Small intestine (tissue), 7 donors: ENCODE data around the gene CAGE1. TPM values are rescaled to one million over a fixed set of nuclear protein-coding genes. Genes with fewer than 3 reads are reported as not detected.

Source experiments
- DNase-seq, 2 donors: peaks; one replicate each; pipeline versions ENCODE4 v3.0.0 to v3.0.0-alpha.2; 2013
- FAIRE-seq: peaks from 2 replicates; lab custom pipeline; 2012; peaks lifted over from hg19 to GRCh38; lab: Jason Lieb, UNC
- H3K27ac ChIP-seq, 3 donors: one replicate each; pipeline ENCODE4 v1.5.1; 2013; ENCODE audit warnings: low read length in 2 of 3, mild to moderate bottlenecking in 2 of 3, control low read depth in 1 of 3, inconsistent platforms in 1 of 3, low read depth in 1 of 3, moderate library complexity in 1 of 3
- H3K27me3 ChIP-seq, 3 donors: one replicate each; pipeline ENCODE4 v1.6.1; 2013; ENCODE audit warnings: low read length in 3 of 3, inconsistent platforms in 1 of 3; ENCODE audit not compliant: control insufficient read depth in 3 of 3, insufficient read depth in 3 of 3
- H3K36me3 ChIP-seq, 3 donors: one replicate each; pipeline ENCODE4 v1.6.1; 2013; ENCODE audit warnings: low read length in 3 of 3, inconsistent platforms in 1 of 3, low read depth in 1 of 3, mild to moderate bottlenecking in 1 of 3, moderate library complexity in 1 of 3; ENCODE audit not compliant: control insufficient read depth in 3 of 3, insufficient read depth in 2 of 3
- H3K4me1 ChIP-seq, 3 donors: one replicate each; pipeline ENCODE4 v1.6.1; 2013; ENCODE audit warnings: low read length in 2 of 3, inconsistent platforms in 1 of 3, low read depth in 1 of 3, mild to moderate bottlenecking in 1 of 3, moderate library complexity in 1 of 3; ENCODE audit not compliant: control insufficient read depth in 3 of 3, insufficient read depth in 2 of 3
- H3K4me3 ChIP-seq, 3 donors: one replicate each; pipeline ENCODE4 v1.5.1; 2013; ENCODE audit warnings: low read length in 3 of 3, control low read depth in 1 of 3, inconsistent platforms in 1 of 3, low read depth in 1 of 3, mild to moderate bottlenecking in 1 of 3, moderate library complexity in 1 of 3
- H3K9me3 ChIP-seq, 2 donors: one replicate each; pipeline ENCODE4 v1.6.1; 2013; ENCODE audit warnings: low read depth in 1 of 2, low read length in 1 of 2; ENCODE audit not compliant: control insufficient read depth in 2 of 2, insufficient read depth in 1 of 2
- WGBS, 3 donors: extraction: QIAGEN DNeasy Blood & Tissue Kit; methylation state at CpG; one replicate each; pipeline ENCODE4 v1.1.7; 2013; 5-methylcytosine and 5-hydroxymethylcytosine counted together
- polyA plus RNA-seq, 4 donors: library from polyadenylated mRNA; stranded (reverse) in 3 of 4; unstranded in 1 of 4; fragments of 200-250 nt in 3 of 4; fragments of 120-200 nt in 1 of 4; gene quantifications; one replicate each; pipeline versions ENCODE4 v1.2.1 to v1.2.3, GENCODE V29; 2013
- donor health status: healthy with polysubstance abuse.
- donor health status: control.
- donor health status: control.
- donor health status: Bipolar disorder and iron deficiency.
- donor health status: healthy.

CAGE1 gene
- polyA plus RNA-seq, 4 donors = 0.01 TPM; not detected in 3

DNA sequence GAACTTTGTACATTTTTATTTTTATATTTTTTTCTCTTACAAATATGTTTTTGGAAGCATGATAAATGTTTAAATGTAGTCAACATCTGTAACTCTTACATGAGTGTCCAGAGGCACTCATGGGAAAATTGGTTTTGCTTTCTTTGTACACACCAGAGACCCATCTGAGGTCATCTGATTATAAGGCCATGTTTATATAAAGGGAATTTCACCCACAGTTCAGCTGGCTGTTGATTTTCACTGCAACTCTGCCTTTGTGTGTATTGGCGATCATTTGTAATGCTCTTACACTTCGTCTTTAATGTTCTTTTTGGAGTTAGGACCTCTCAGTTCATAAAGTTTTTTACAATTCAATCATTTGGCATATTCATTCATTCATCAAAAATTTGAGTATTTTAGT lies 28.1 kb upstream of the CAGE1 start:
- no peaks in the 10 kb centered on the region for H3K9me3 ChIP-seq
- 72 to 90% (median 89%) methylated on average over 2 of the region's 2 CpGs for WGBS, 3 donors
- no peak overlapping the region for H3K27ac ChIP-seq
- no peaks in the 10 kb centered on the region for H3K27me3 ChIP-seq
- peaks cover 0 to 17% (median 0%) of the 10 kb centered on the region in 3 donors for H3K4me1 ChIP-seq
- no peak for DNase-seq
- no peak overlapping the region for H3K4me3 ChIP-seq
- no peak for FAIRE-seq
- peaks cover 2 to 19% (median 9%) of the 10 kb centered on the region in 3 donors for H3K36me3 ChIP-seq

DNA sequence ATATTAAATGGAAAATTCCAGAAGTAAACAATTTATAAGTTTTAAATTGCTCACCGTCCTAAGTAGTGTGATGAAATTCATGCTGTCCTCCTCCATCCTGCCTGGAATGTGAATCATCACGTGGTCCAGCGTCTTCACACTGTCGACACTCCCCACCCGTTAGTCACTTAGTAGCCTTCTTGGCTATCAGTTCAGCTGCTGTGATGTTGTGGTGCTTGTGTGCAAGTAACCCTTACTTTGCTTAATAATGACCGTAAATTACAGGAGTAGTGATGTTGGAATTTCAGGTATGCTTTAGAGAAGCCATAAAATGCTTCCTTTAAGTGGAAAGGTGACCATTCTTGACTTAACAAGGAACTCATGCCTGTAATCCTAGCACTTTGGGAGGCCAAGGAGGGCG lies 25.3 kb upstream of the CAGE1 start:
- 76 to 96% (median 95%) methylated on average over 7 of the region's 7 CpGs for WGBS, 3 donors
- Histone ChIP-seq H3K9me3 (no peaks in the 10 kb centered on the region), H3K4me3 (no peak overlapping the region), H3K27me3 (no peaks in the 10 kb centered on the region), H3K27ac (peak overlapping the region in 1 of 3 donors; percentile 81), H3K4me1 (peaks cover 0 to 23% (median 0%) of the 10 kb centered on the region in 3 donors), H3K36me3 (peaks cover 6 to 29% (median 9%) of the 10 kb centered on the region in 3 donors)
- DNase-seq (peak in 1 of 2 donors; percentile 40), FAIRE-seq (no peak)

DNA sequence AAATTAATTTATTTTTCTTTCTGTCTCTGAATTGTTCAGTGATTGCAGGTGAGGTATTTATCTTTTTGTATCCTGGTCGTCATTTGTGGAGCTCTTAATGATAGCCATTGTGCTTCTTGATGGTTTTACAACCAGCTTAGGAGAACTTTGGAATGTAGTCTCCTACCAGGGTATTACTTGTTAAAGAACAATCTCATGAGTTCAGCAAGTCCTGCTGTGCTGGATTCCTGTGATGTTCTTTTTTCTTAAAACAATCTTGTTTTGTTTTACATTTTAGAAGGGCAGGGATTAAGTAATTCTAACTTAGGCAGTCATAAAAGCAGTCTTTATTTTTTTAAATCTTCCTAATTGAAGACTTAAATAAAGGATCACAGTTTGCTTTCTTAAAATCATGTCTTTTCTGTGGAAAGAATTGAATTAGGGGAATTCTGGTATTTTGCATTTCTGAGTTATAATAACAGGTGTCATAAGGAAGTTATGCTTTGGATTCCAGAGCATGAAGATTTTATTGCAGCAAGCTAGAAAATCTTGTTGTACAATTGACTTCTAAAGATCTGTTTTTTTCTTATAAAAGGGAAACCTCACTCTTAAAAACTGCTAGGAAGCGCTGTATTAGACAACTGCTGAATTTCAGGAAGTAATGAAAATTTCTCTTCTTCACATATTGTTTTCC lies 23.7 kb upstream of the CAGE1 start:
- FAIRE-seq (no peak), DNase-seq (peak; percentile 74 to 81)
- Histone ChIP-seq H3K4me1 (peaks cover 0 to 25% (median 0%) of the 10 kb centered on the region in 3 donors), H3K36me3 (peaks cover 7 to 36% (median 8%) of the 10 kb centered on the region in 3 donors), H3K9me3 (no peaks in the 10 kb centered on the region), H3K4me3 (no peak overlapping the region), H3K27ac (peak overlapping the region in 1 of 3 donors; percentile 81), H3K27me3 (no peaks in the 10 kb centered on the region)
- WGBS, 3 donors = 45 to 69% (median 65%) methylated on average over 2 of the region's 2 CpGs

DNA sequence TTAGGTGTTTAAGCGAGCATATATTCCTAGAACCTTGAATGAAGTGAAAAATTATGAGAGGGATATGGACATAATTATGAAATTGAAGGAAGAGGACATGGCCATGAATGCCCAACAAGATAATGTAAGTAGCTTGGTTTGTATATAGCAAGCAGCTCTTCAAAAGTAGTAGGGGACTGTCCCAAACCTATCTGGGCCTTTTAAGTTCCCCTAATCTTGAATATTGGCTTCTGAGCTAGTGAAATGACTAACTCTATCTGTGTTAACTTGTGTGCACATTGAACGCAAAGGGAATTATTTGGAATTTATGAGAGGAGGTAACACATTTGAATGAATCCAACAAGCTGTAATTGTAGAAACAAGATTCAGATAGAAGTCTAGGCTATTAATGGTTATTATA lies 21.8 kb upstream of the CAGE1 start:
- no peak overlapping the region for H3K4me3 ChIP-seq
- no peak for DNase-seq
- FAIRE-seq = no peak
- peaks cover 11 to 41% (median 18%) of the 10 kb centered on the region in 3 donors for H3K36me3 ChIP-seq
- no peak overlapping the region for H3K27ac ChIP-seq
- peaks cover 0 to 25% (median 0%) of the 10 kb centered on the region in 3 donors for H3K4me1 ChIP-seq
- no peaks in the 10 kb centered on the region for H3K27me3 ChIP-seq
- WGBS, 3 donors = 92 to 96% (median 94%) methylated on average over 2 of the region's 2 CpGs
- no peaks in the 10 kb centered on the region for H3K9me3 ChIP-seq

GRCh38 chr6:7410851-7411250 lies 21.3 kb upstream of the CAGE1 start:
- Histone ChIP-seq H3K4me3 (no peak overlapping the region), H3K36me3 (peaks cover 15 to 44% (median 18%) of the 10 kb centered on the region in 3 donors), H3K27ac (no peak overlapping the region), H3K9me3 (no peaks in the 10 kb centered on the region), H3K27me3 (no peaks in the 10 kb centered on the region), H3K4me1 (peaks cover 0 to 25% (median 0%) of the 10 kb centered on the region in 3 donors)
- 96 to 100% (median 97%) methylated on average over 4 of the region's 4 CpGs for WGBS, 3 donors
- FAIRE-seq (no peak), DNase-seq (no peak)

GRCh38 chr6:7409740-7410139 lies 20.2 kb upstream of the CAGE1 start:
- FAIRE-seq = no peak
- peaks cover 18 to 41% (median 20%) of the 10 kb centered on the region in 3 donors for H3K36me3 ChIP-seq
- H3K9me3 ChIP-seq = no peaks in the 10 kb centered on the region
- H3K27ac ChIP-seq = peak overlapping the region in 1 of 3 donors; percentile 39
- H3K4me1 ChIP-seq = peaks cover 0 to 21% (median 0%) of the 10 kb centered on the region in 3 donors
- WGBS, 3 donors = 75 to 84% (median 76%) methylated on average over 6 of the region's 6 CpGs
- DNase-seq = peak in 1 of 2 donors; percentile 48
- no peaks in the 10 kb centered on the region for H3K27me3 ChIP-seq
- H3K4me3 ChIP-seq = no peak overlapping the region

DNA sequence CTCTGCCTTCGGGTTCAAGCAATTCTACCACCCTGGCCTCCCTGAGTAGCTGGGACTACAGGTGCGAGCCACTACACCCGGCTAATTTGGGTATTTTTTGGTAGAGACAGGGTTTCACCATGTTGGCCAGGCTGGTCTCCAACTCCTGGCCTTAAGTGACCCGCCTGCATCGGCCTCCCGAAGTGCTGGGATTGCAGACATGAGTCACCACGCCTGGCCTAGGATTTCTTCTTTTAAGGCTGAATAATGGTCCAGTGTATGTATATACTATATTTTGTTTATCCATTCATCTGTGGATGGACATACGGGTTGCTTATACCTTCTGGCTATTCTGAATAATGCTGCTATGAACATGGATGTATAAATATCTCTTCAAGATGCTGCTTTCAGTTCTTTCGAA lies 17.2 kb upstream of the CAGE1 start:
- no peaks in the 10 kb centered on the region for H3K9me3 ChIP-seq
- no peaks in the 10 kb centered on the region for H3K27me3 ChIP-seq
- peaks cover 0 to 5% (median 0%) of the 10 kb centered on the region in 3 donors for H3K4me1 ChIP-seq
- 91 to 94% (median 94%) methylated on average over 9 of the region's 9 CpGs for WGBS, 3 donors
- no peak overlapping the region for H3K27ac ChIP-seq
- DNase-seq (no peak), FAIRE-seq (no peak)
- H3K4me3 ChIP-seq = no peak overlapping the region
- peaks cover 16 to 32% (median 23%) of the 10 kb centered on the region in 3 donors for H3K36me3 ChIP-seq

DNA sequence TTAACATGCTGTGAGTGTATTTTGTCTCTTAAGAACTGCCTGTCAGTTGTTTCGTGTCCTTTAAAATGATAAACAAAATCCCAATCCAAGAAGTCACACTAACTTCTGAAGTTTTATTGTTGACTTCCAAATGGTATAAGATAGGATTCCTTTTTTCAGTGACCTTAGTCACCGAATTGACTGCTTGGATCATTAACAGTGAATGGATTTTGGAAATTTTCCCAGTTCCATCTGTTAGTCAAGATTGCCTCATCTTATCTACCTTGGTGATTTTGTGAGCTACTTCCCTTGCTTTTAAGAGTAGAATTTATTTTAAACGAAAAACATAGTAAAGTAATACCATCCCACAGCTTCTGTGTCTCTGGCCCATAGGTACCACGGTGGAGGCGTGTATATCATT lies 15.0 kb upstream of the CAGE1 start:
- peaks cover 12 to 38% (median 23%) of the 10 kb centered on the region in 3 donors for H3K36me3 ChIP-seq
- H3K27me3 ChIP-seq = no peaks in the 10 kb centered on the region
- H3K9me3 ChIP-seq = no peaks in the 10 kb centered on the region
- WGBS, 3 donors = 73 to 86% (median 76%) methylated on average over 5 of the region's 5 CpGs
- no peak overlapping the region for H3K4me3 ChIP-seq
- no peak overlapping the region for H3K27ac ChIP-seq
- no peak for DNase-seq
- no peak for FAIRE-seq
- H3K4me1 ChIP-seq = peaks cover 0 to 2% (median 0%) of the 10 kb centered on the region in 3 donors
